HG03521 (cell line): ENCODE results near the gene KRT71.
"Not testable (repeated sequence)": the region's sequence is repeated elsewhere in the genome, so short reads cannot be mapped to it uniquely, and the experiment has no call there.

ENCODE experiments used
- ATAC-seq: cut with Tn5 transposase; IDR thresholded peaks from one replicate; pipeline ENCODE4 v1.9.1; 2021; ENCODE audit warnings: mild to moderate bottlenecking, moderate library complexity; ENCODE audit not compliant: unreplicated experiment

Gene KRT71

GRCh38 chr12:52522346-52523011 is 30.5 kb downstream of the KRT71 start:
- no peak for ATAC-seq

GRCh38 chr12:52521568-52522266 is 31.2 kb downstream of the KRT71 start:
- ATAC-seq, result no peak

GRCh38 chr12:52521175-52521567 is 31.8 kb downstream of the KRT71 start:
- ATAC-seq, result no peak

- ATAC-seq, result no peak
Observed at GRCh38 chr12:52519826-52520662, 32.9 kb downstream of the KRT71 start, which contains the start of gene KRT5. KRT5 (minus strand) TSS chr12:52520394; CDS start chr12:52520296, 98 bp downstream.

- no peak for ATAC-seq
Observed at GRCh38 chr12:52519387-52519703, 33.6 kb downstream of the KRT71 start.

- no peak for ATAC-seq
Observed at GRCh38 chr12:52518574-52519386, 34.2 kb downstream of the KRT71 start.

GRCh38 chr12:52517888-52518287 is 35.1 kb downstream of the KRT71 start:
- ATAC-seq, result no peak

GRCh38 chr12:52517005-52517835 is 35.7 kb downstream of the KRT71 start:
- ATAC-seq, result no peak

- ATAC-seq, result no peak
Observed at GRCh38 chr12:52515927-52516831, 36.8 kb downstream of the KRT71 start.

GRCh38 chr12:52515319-52515646 is 37.7 kb downstream of the KRT71 start:
- no peak for ATAC-seq

- no peak for ATAC-seq
Observed at GRCh38 chr12:52514471-52515318, 38.2 kb downstream of the KRT71 start.

- ATAC-seq, result no peak
Observed at GRCh38 chr12:52513736-52514135, 39.2 kb downstream of the KRT71 start.

GRCh38 chr12:52508211-52508610 is 44.7 kb downstream of the KRT71 start:
- no peak for ATAC-seq

- no peak for ATAC-seq
Observed at GRCh38 chr12:52506858-52507715, 45.9 kb downstream of the KRT71 start.

GRCh38 chr12:52502877-52503276 is 50.1 kb downstream of the KRT71 start:
- ATAC-seq, result no peak

- no peak for ATAC-seq
Observed at GRCh38 chr12:52501490-52501889, 51.5 kb downstream of the KRT71 start.

- not testable (repeated sequence) for ATAC-seq
Observed at GRCh38 chr12:52500574-52500973, 52.4 kb downstream of the KRT71 start.
